ENCODE results near the gene BHLHE40. TPM values are rescaled to one million over a fixed set of nuclear protein-coding genes. Genes with fewer than 3 reads are reported as not detected.

Gene BHLHE40
- total RNA-seq = 10 to 100 TPM; 40.2 to 45.5 (median 42.9) TPM
- long read RNA-seq, donor 1, transcript BHLHE40-201 (5 exons, 3,473 nt) = major isoform, 22 of 44 reads
- long read RNA-seq, donor 1, partial matches to known transcripts = 3 of 44 reads
- long read RNA-seq, donor 1, other reads (novel, unspliced or antisense) = 19 of 44 reads
- long read RNA-seq, donor 2, transcript BHLHE40-201 (5 exons, 3,473 nt) = major isoform, 8 of 13 reads
- long read RNA-seq, donor 2, partial matches to known transcripts = 0 of 13 reads
- long read RNA-seq, donor 2, other reads (novel, unspliced or antisense) = 5 of 13 reads

DNA sequence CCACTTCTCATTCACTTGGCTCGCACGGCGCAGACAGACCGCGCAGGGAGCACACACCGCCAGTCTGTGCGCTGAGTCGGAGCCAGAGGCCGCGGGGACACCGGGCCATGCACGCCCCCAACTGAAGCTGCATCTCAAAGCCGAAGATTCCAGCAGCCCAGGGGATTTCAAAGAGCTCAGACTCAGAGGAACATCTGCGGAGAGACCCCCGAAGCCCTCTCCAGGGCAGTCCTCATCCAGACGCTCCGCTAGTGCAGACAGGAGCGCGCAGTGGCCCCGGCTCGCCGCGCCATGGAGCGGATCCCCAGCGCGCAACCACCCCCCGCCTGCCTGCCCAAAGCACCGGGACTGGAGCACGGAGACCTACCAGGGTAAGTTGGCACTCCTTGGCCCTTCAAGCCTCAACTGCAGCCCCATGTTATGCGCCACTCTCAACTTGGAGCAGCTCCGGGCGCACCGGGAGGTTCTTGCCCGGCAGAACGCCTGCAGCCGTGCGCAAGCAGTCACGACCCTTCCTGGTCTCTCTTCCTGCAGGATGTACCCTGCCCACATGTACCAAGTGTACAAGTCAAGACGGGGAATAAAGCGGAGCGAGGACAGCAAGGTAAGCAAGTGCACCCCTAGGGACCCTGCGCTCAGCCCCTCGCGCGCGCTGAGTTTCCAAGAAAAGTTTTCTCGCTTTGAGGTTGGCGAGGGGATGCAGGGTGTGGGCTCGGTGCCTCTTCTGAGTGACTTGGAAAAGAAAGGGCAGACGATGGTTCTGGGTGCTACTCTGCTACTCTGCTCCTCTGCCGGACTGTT is at the start of gene BHLHE40:
BHLHE40 (plus strand) TSS at position 10 of the 801 bp plus-strand sequence; CDS start at position 292, 282 bp downstream.
- H3K9me3 ChIP-seq = no peaks in the 10 kb centered on the region
- TF ChIP-seq, protein P1, sequence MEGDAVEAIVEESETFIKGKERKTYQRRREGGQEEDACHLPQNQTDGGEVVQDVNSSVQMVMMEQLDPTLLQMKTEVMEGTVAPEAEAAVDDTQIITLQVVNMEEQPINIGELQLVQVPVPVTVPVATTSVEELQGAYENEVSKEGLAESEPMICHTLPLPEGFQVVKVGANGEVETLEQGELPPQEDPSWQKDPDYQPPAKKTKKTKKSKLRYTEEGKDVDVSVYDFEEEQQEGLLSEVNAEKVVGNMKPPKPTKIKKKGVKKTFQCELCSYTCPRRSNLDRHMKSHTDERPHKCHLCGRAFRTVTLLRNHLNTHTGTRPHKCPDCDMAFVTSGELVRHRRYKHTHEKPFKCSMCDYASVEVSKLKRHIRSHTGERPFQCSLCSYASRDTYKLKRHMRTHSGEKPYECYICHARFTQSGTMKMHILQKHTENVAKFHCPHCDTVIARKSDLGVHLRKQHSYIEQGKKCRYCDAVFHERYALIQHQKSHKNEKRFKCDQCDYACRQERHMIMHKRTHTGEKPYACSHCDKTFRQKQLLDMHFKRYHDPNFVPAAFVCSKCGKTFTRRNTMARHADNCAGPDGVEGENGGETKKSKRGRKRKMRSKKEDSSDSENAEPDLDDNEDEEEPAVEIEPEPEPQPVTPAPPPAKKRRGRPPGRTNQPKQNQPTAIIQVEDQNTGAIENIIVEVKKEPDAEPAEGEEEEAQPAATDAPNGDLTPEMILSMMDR (IDR thresholded peaks at IDR 0.05) = no peak
- H3K36me3 ChIP-seq (ENCODE audit: low read depth) = no peaks in the 10 kb centered on the region
- peak within 1 kb of the TSS; percentile 73 for H3K4me3 ChIP-seq
- H3K4me1 ChIP-seq (ENCODE audit: low read depth) = peaks cover 32% of the 10 kb centered on the region
- ATAC-seq = peak; percentile 36
- peak in 2 of 3 donors; percentile 52 to 72 for DNase-seq
- intact Hi-C loops (cut with DNase I, micrococcal nuclease) = loop anchor here in 1 of 2 donors (5.0 kb wide), 2 partner anchors 152 to 267 kb away; no protein-coding TSS in a partner anchor

DNA sequence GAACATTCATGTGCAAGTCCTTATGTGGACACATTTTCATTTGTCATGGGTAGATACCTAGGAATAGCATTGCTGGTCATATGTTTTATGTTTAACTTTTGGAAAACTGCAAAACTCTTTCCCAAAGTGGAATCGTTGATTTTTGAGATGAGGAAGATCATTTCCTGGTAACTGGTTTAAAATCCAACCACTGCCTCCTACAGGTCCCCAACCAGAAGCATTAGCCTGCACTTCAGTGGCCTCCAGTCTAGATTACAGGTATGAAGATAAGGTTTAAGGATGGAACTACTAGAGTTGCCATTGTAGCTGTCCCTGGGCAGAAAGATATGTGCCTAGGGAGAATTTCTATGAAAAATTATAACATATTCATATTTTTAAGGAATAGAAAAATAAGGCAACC is 48.7 kb upstream of the BHLHE40 start:
- ATAC-seq = no peak
- no peaks in the 10 kb centered on the region for H3K9me3 ChIP-seq
- intact Hi-C loops (cut with DNase I, micrococcal nuclease) = no loop called here

DNA sequence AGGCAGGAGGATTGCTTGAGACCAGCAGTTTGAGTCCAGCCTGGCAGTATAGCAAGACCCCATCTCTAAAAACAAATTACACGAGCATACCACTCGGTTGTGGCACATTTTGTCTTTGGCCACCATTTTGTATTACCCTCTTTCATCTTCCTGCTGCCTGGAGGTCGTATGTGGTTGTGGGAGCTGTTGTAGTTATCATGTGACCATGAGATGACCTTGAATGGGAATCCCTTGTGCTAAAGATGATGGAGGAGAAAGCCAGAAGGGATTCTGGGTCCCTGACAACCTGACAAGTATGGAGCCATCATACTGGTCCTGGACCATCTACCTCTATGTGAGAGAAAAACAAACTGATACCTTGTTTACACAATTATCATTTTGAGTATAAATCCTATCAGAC is 45.2 kb upstream of the BHLHE40 start:
- H3K9me3 ChIP-seq = no peaks in the 10 kb centered on the region

More for the DNA sequence above, 48.7 kb upstream of the BHLHE40 start:
- no peak for DNase-seq
- H3K4me1 ChIP-seq (ENCODE audit: low read depth) = no peaks in the 10 kb centered on the region
- no peak overlapping the region for H3K4me3 ChIP-seq
- TF ChIP-seq, protein P1 (IDR thresholded peaks at IDR 0.05) = no peak
- H3K36me3 ChIP-seq (ENCODE audit: low read depth) = no peaks in the 10 kb centered on the region

DNA sequence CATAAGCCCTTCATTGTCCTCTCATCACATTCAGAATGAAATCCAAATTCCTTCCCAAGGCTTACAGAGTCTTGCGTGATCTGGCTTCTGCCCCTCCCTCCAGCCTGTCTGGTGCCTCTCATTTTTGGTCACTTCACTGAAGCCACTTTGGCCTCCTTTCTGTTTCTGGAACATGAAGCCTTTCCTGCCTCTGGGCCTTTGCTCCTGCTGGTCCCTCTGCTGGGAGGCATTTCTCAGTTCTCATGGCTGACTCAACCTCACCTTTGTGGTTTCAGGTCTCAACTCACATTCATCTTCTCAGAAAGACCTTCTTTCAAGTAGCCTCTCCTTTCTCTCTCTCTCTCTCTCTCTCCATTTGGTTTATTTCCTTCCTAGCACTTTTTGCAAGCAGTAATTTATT is 43.9 kb upstream of the BHLHE40 start:
- Histone ChIP-seq H3K4me1 (ENCODE audit: low read depth) (no peaks in the 10 kb centered on the region), H3K9me3 (no peaks in the 10 kb centered on the region), H3K4me3 (no peak overlapping the region), H3K36me3 (ENCODE audit: low read depth) (no peaks in the 10 kb centered on the region)
- intact Hi-C loops (cut with DNase I, micrococcal nuclease) = no loop called here
- no peak for ATAC-seq
- no peak for DNase-seq
- TF ChIP-seq, protein P1 (IDR thresholded peaks at IDR 0.05) = no peak

More for the DNA sequence above, 45.2 kb upstream of the BHLHE40 start:
- TF ChIP-seq, protein P1 (IDR thresholded peaks at IDR 0.05) = no peak
- no peaks in the 10 kb centered on the region for H3K36me3 ChIP-seq (ENCODE audit: low read depth)
- H3K4me1 ChIP-seq (ENCODE audit: low read depth) = no peaks in the 10 kb centered on the region
- ATAC-seq = no peak
- no peak for DNase-seq
- intact Hi-C loops (cut with DNase I, micrococcal nuclease) = no loop called here
- no peak overlapping the region for H3K4me3 ChIP-seq

DNA sequence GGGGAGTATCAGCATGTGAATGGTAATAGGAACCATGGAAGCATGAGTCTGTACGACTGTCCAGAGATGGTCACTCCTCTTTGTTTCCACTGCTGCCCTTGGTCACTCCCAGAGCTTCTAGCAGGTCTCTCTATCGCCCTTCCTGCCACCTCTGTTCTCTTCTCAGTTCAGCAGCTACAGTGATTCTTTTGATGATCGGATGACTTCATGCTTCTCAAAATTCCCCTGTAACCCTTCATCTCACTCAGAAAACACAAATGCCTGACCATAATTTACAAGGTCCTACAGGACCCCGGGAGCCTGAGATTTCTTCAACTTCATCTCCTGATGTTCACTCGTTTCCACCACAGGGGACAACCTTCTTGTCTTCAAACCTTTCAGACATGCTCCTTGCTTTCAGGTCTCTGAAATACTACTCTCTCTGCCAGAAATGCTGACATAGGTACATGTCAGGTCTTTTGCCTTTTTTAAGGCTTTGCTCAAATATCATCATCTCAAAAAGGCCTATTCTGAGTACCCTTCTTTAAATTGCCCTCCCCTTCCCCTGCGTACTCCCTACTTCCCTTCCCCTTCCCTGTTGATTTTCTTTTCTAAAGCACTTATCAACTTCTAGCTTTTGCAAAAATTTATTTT is 42.1 kb upstream of the BHLHE40 start:
- no peak for ATAC-seq
- no peaks in the 10 kb centered on the region for H3K4me1 ChIP-seq (ENCODE audit: low read depth)
- DNase-seq = no peak
- H3K36me3 ChIP-seq (ENCODE audit: low read depth) = no peaks in the 10 kb centered on the region
- TF ChIP-seq, protein P1 (IDR thresholded peaks at IDR 0.05) = no peak
- intact Hi-C loops (cut with DNase I, micrococcal nuclease) = no loop called here
- no peak overlapping the region for H3K4me3 ChIP-seq
- no peaks in the 10 kb centered on the region for H3K9me3 ChIP-seq

Measured in mucosa of descending colon (tissue), 3 donors.